Spleen (tissue), 11 donors: ENCODE data around the gene ZDHHC11. TPM values are rescaled to one million over a fixed set of nuclear protein-coding genes. Genes with fewer than 3 reads are reported as not detected.

Source experiments
- DNase-seq: peaks from one replicate; pipeline ENCODE4 v3.0.0-alpha.2; 2020
- H3K27ac ChIP-seq, 8 donors: fragments of 200-600 bp; sonication (generic) in 7 of 8; 1 replicate in 4 of 8; 2 replicates in 4 of 8; pipeline versions ENCODE4 v1.5.0 to v1.8.0; 2016 to 2021; ENCODE audit warnings: inconsistent platforms in 4 of 8, mild to moderate bottlenecking in 4 of 8, moderate library complexity in 1 of 8
- H3K27me3 ChIP-seq, 7 donors: fragments of 200-600 bp; sonication (generic) in 6 of 7; replicated peaks in 1 of 7; 1 replicate in 4 of 7; 2 replicates in 3 of 7; pipeline versions ENCODE4 v1.5.0 to v1.8.0; 2016 to 2021; ENCODE audit warnings: inconsistent platforms in 3 of 7, mild to moderate bottlenecking in 1 of 7
- H3K36me3 ChIP-seq, 6 donors: fragments of 200-600 bp; sonication (generic) in 5 of 6; 1 replicate in 4 of 6; 2 replicates in 2 of 6; pipeline versions ENCODE4 v1.5.0 to v1.8.0; 2016 to 2021; ENCODE audit warnings: inconsistent platforms in 2 of 6
- H3K4me1 ChIP-seq, 6 donors: fragments of 200-600 bp; sonication (generic) in 5 of 6; 1 replicate in 3 of 6; 2 replicates in 3 of 6; pipeline versions ENCODE4 v1.5.0 to v1.8.0; 2016 to 2021; ENCODE audit warnings: inconsistent platforms in 3 of 6
- H3K4me3 ChIP-seq, 8 donors: fragments of 200-600 bp; sonication (generic) in 7 of 8; 1 replicate in 4 of 8; 2 replicates in 4 of 8; pipeline versions ENCODE4 v1.5.0 to v1.8.0; 2016 to 2021; ENCODE audit warnings: inconsistent platforms in 4 of 8, mild to moderate bottlenecking in 4 of 8, moderate library complexity in 2 of 8
- H3K9me3 ChIP-seq, 8 donors: fragments of 200-600 bp; sonication (generic) in 7 of 8; 1 replicate in 4 of 8; 2 replicates in 4 of 8; pipeline versions ENCODE4 v1.5.0 to v1.8.0; 2016 to 2021; ENCODE audit warnings: inconsistent platforms in 4 of 8
- CTCF ChIP-seq, 11 experiments: fragments of 200-600 bp in 7 of 11; fragments of 450-650 bp in 4 of 11; sonication (generic) in 4 of 11; IDR thresholded peaks in 8 of 11; conservative IDR thresholded peaks in 3 of 11; 1 replicate in 7 of 11; 2 replicates in 4 of 11; pipeline versions ENCODE4 v1.4.0 to v1.8.0; 2016 to 2021; ENCODE audit warnings: antibody characterized with exemption in 11 of 11, inconsistent platforms in 4 of 11, mild to moderate bottlenecking in 1 of 11
- POLR2A ChIP-seq, 3 donors: fragments of 450-650 bp; IDR thresholded peaks; one replicate each; pipeline ENCODE4 v1.5.1; 2017; ENCODE audit warnings: antibody characterized with exemption in 3 of 3, mild to moderate bottlenecking in 1 of 3
- POLR2AphosphoS5 ChIP-seq, 3 donors: sonication (generic); formaldehyde crosslinking; IDR thresholded peaks; one replicate each; pipeline ENCODE4 v1.5.1; 2017; ENCODE audit warnings: antibody characterized with exemption in 3 of 3
- WGBS, 5 donors: extraction: QIAGEN DNeasy Blood & Tissue Kit in 3 of 5; methylation state at CpG; one replicate each; pipeline versions ENCODE4 v1.1.5 to v1.1.7; 2013 to 2018; 5-methylcytosine and 5-hydroxymethylcytosine counted together
- intact Hi-C: fragments of 100-400 bp; cut with DNase I; formaldehyde crosslinking; loops from one replicate; pipeline ENCODE4 v1.15.0; 2023; ENCODE audit warnings: low total_unique reads
- polyA plus RNA-seq, 3 donors: library from polyadenylated mRNA; stranded (reverse); fragments of 200-250 nt; gene quantifications; one replicate each; pipeline ENCODE4 v1.2.1, GENCODE V29; 2013
- total RNA-seq, 7 donors: library from RNA; depleted of rRNA in 3 of 7; stranded (reverse); fragments of >200 nt in 3 of 7; fragmentation: NEBNext Ultra II Directional in 4 of 7; extraction: Animal tissue kit (Norgen Biotek cat#: 25700) in 4 of 7; gene quantifications; one replicate each; pipeline versions ENCODE4 v1.1.0 to v1.2.1, GENCODE V29; 2016 to 2021
- donor health status: healthy with polysubstance abuse.
- donor health status: DM: no; HTN: no; CAD: no; lungs with moderate emphysema.
- donor health status: DM: no; HTN: no; CAD: no.
- donor health status: Bipolar disorder and iron deficiency.
- donor health status: healthy.
- donor health status: DM: no; HTN: no; CAD: no.
- donor health status: DM: yes; HTN: yes; CAD: no.

Gene ZDHHC11
- total and polyA plus RNA-seq, 10 donors = 1.3 to 75.0 (median 6.4) TPM

- H3K36me3 ChIP-seq = peaks cover 0 to 45% (median 36%) of the 10 kb centered on the region in 6 donors
- 0 to 1% (median 0%) methylated on average over 6 to 91 of the region's 91 CpGs for WGBS, 5 donors
- H3K4me3 ChIP-seq = peak within 1 kb of the TSS; percentile 70 to 94 (median 81)
- H3K27ac ChIP-seq = peak within 1 kb of the TSS; percentile 72 to 95 (median 91)
- H3K4me1 ChIP-seq = peaks cover 15 to 37% (median 27%) of the 10 kb centered on the region in 6 donors
- no peaks in the 10 kb centered on the region for H3K9me3 ChIP-seq
- TF ChIP-seq POLR2A (IDR thresholded peaks at IDR 0.05) (peak in 2 of 3 donors; percentile 17 to 66), POLR2AphosphoS5 (IDR thresholded peaks at IDR 0.05) (peak; percentile 82 to 88 (median 84)), CTCF (IDR thresholded peaks at IDR 0.05 in 8 of 11, conservative IDR thresholded peaks at IDR 0.05 in 3 of 11) (peak in 2 of 11 experiments; percentile 19 to 31)
- no peaks in the 10 kb centered on the region for H3K27me3 ChIP-seq
- intact Hi-C loops = no loop called here
- DNase-seq = peak; percentile 96
These were observed 41.8 kb upstream of the ZDHHC11 start, which contains the start of the genes BRD9 and TRIP13 for GRCh38 chr5:892394-893136. Gene BRD9, minus strand, starts transcription at chr5:892801. Its CDS starts 144 bp downstream, at chr5:892657. Gene TRIP13, plus strand, starts transcription at chr5:892884. Its CDS starts 115 bp downstream, at chr5:892999.

GRCh38 chr5:891837-892393, 41.1 kb upstream of the ZDHHC11 start:
- Histone ChIP-seq H3K36me3 (peaks cover 0 to 52% (median 42%) of the 10 kb centered on the region in 6 donors), H3K27ac (peak overlapping the region; percentile 72 to 95 (median 91)), H3K27me3 (no peaks in the 10 kb centered on the region), H3K4me1 (peaks cover 15 to 37% (median 27%) of the 10 kb centered on the region in 6 donors), H3K9me3 (no peaks in the 10 kb centered on the region), H3K4me3 (peak overlapping the region; percentile 70 to 94 (median 81))
- intact Hi-C loops = no loop called here
- no peak for TF ChIP-seq POLR2A (IDR thresholded peaks at IDR 0.05)
- no peak for TF ChIP-seq POLR2AphosphoS5 (IDR thresholded peaks at IDR 0.05)
- no peak for TF ChIP-seq CTCF (IDR thresholded peaks at IDR 0.05 in 8 of 11, conservative IDR thresholded peaks at IDR 0.05 in 3 of 11)
- DNase-seq = no peak
- WGBS, 5 donors = 10 to 23% (median 18%) methylated on average over 25 of the region's 25 CpGs

GRCh38 chr5:891117-891836, 40.5 kb upstream of the ZDHHC11 start:
- peak overlapping the region in 7 of 8 donors; percentile 70 to 94 (median 83) for H3K4me3 ChIP-seq
- H3K36me3 ChIP-seq = peaks cover under 1 to 58% (median 49%) of the 10 kb centered on the region in 6 donors
- peak overlapping the region in 4 of 8 donors; percentile 91 to 95 (median 92) for H3K27ac ChIP-seq
- 67 to 85% (median 76%) methylated on average over 34 of the region's 34 CpGs for WGBS, 5 donors
- no peaks in the 10 kb centered on the region for H3K27me3 ChIP-seq
- TF ChIP-seq CTCF (IDR thresholded peaks at IDR 0.05 in 8 of 11, conservative IDR thresholded peaks at IDR 0.05 in 3 of 11) (no peak), POLR2AphosphoS5 (IDR thresholded peaks at IDR 0.05) (no peak), POLR2A (IDR thresholded peaks at IDR 0.05) (no peak)
- intact Hi-C loops = no loop called here
- peaks cover 15 to 37% (median 27%) of the 10 kb centered on the region in 6 donors for H3K4me1 ChIP-seq
- no peaks in the 10 kb centered on the region for H3K9me3 ChIP-seq
- DNase-seq = peak; percentile 75
